OCI-LY1 (cell line): ENCODE results near the gene DEXI.

Experiments used
- H2AFZ ChIP-seq: fragments of 200-600 bp; sonication (generic), shearing (Covaris generic); 2 replicates; pipeline ENCODE4 v1.6.0; 2014; ENCODE audit warnings: antibody characterized with exemption, mild to moderate bottlenecking, low read length
- H3F3A ChIP-seq: fragments of 200-600 bp; sonication (generic), shearing (Covaris generic); 2 replicates; pipeline ENCODE4 v1.6.0; 2014; ENCODE audit warnings: mild to moderate bottlenecking, antibody characterized with exemption, low read length, moderate library complexity; ENCODE audit not compliant: insufficient read depth
- H3K27ac ChIP-seq: fragments of 200-600 bp; sonication (generic); 2 replicates; pipeline ENCODE4 v1.5.1; 2014; ENCODE audit warnings: low read length, mixed run types, mild to moderate bottlenecking, low read depth; ENCODE audit not compliant: poor library complexity, severe bottlenecking
- H3K27me3 ChIP-seq: fragments of 200-600 bp; sonication (generic); 2 replicates; pipeline ENCODE4 v1.6.0; 2014; ENCODE audit warnings: antibody characterized with exemption, mild to moderate bottlenecking, low read length, moderate library complexity; ENCODE audit not compliant: insufficient read depth
- H3K36me3 ChIP-seq: fragments of 200-600 bp; sonication (generic); 2 replicates; pipeline ENCODE4 v1.6.1; 2014; ENCODE audit warnings: mild to moderate bottlenecking, antibody characterized with exemption, low read length, moderate library complexity, mixed read lengths; ENCODE audit not compliant: insufficient read depth
- H3K4me1 ChIP-seq: fragments of 200-600 bp; sonication (generic); 2 replicates; pipeline ENCODE4 v1.5.1; 2014; ENCODE audit warnings: mild to moderate bottlenecking, low read length, moderate library complexity; ENCODE audit not compliant: insufficient read depth, severe bottlenecking
- H3K4me2 ChIP-seq: fragments of 200-600 bp; sonication (generic), shearing (Covaris generic); 2 replicates; pipeline ENCODE4 v1.6.1; 2014; ENCODE audit warnings: low read length
- H3K4me3 ChIP-seq: fragments of 200-600 bp; sonication (generic); 2 replicates; pipeline ENCODE4 v1.5.1; 2014; ENCODE audit warnings: low read length, low read depth, mild to moderate bottlenecking, mixed read lengths; ENCODE audit not compliant: poor library complexity, severe bottlenecking
- H3K79me2 ChIP-seq: fragments of 200-600 bp; shearing (Covaris generic); 2 replicates; pipeline ENCODE4 v1.6.1; 2016; ENCODE audit warnings: mixed run types, low read length, mixed read lengths; ENCODE audit not compliant: insufficient read depth
- H3K9ac ChIP-seq: fragments of 200-600 bp; sonication (generic), shearing (Covaris generic); 2 replicates; pipeline ENCODE4 v1.6.1; 2014; ENCODE audit warnings: mild to moderate bottlenecking, low read length, mixed read lengths
- H3K9me2 ChIP-seq: fragments of 200-600 bp; sonication (generic), shearing (Covaris generic); 2 replicates; pipeline ENCODE4 v1.6.1; 2014; ENCODE audit warnings: low read depth, mild to moderate bottlenecking, low read length, mixed read lengths
- H3K9me3 ChIP-seq: fragments of 200-600 bp; shearing (Covaris generic); 2 replicates; pipeline ENCODE4 v1.6.1; 2014; ENCODE audit warnings: low read length, mixed read lengths
- H4K20me1 ChIP-seq: fragments of 200-600 bp; sonication (generic), shearing (Covaris generic); 2 replicates; pipeline ENCODE4 v1.6.0; 2016; ENCODE audit warnings: mild to moderate bottlenecking, low read length; ENCODE audit not compliant: insufficient read depth
- CTCF ChIP-seq: fragments of 200-600 bp; sonication (generic), shearing (Covaris generic); IDR thresholded peaks from 2 replicates; pipeline ENCODE4 v1.5.1; 2017; ENCODE audit warnings: mild to moderate bottlenecking, antibody characterized with exemption, low read length, moderate library complexity, mixed read lengths
- EZH2 ChIP-seq: fragments of 200-600 bp; sonication (generic), shearing (Covaris generic); IDR thresholded peaks from 2 replicates; pipeline ENCODE4 v1.8.0; 2017; ENCODE audit warnings: borderline replicate concordance, mixed run types, mild to moderate bottlenecking, antibody characterized with exemption, low read length, moderate library complexity, mixed read lengths

Gene DEXI

DNA sequence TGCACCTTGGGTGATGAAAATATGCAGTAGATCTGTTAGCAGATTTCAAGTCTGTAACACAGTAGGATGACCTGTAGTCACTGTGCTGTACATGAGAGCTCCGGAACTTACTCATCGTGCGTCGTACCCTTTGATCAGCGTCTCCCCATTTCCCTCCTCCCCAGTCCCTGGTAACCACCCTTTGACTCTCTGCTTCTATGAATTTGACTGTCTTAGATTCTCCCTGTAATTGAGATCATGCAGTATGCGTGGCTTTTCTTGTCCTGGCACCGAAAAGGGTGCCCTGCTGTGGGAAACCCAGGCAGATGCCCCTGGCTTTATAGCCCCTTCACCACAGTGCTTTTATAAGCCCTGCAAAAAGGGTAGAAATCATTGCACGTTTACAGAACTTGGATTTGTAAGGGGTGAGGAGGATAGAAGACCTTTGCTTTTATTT, 22.6 kb upstream of the DEXI start:
- Histone ChIP-seq H4K20me1 (no peaks in the 10 kb centered on the region), H3K27me3 (no peaks in the 10 kb centered on the region), H3F3A (no peaks in the 10 kb centered on the region), H3K36me3 (peaks cover 36% of the 10 kb centered on the region), H3K9me3 (no peaks in the 10 kb centered on the region), H3K9me2 (no peaks in the 10 kb centered on the region), H3K4me3 (no peak overlapping the region), H3K4me2 (peak overlapping the region; percentile 28; the same call in 1 of the 2 replicates), H3K4me1 (peaks cover 27% of the 10 kb centered on the region), H2AFZ (no peak overlapping the region), H3K79me2 (no peaks in the 10 kb centered on the region), H3K9ac (peak overlapping the region; percentile 3; the same call in 1 of the 2 replicates), H3K27ac (peak overlapping the region; percentile 27)
- TF ChIP-seq CTCF (no peak), EZH2 (no peak)

- no peaks in the 10 kb centered on the region for H4K20me1 ChIP-seq
- H3K79me2 ChIP-seq = no peaks in the 10 kb centered on the region
- peak overlapping the region; percentile 10; the same call in 1 of the 2 replicates for H3K9ac ChIP-seq
- H3K9me3 ChIP-seq = no peaks in the 10 kb centered on the region
- TF ChIP-seq CTCF (peak; percentile 92), EZH2 (no peak)
- H3K9me2 ChIP-seq = no peaks in the 10 kb centered on the region
- no peak overlapping the region for H3K4me3 ChIP-seq
- peaks cover 27% of the 10 kb centered on the region for H3K4me1 ChIP-seq
- peak overlapping the region; percentile 42 for H3K4me2 ChIP-seq
- H3K27me3 ChIP-seq = no peaks in the 10 kb centered on the region
- H3K36me3 ChIP-seq = peaks cover 37% of the 10 kb centered on the region
- H3F3A ChIP-seq = no peaks in the 10 kb centered on the region
- peak overlapping the region; percentile 27 for H3K27ac ChIP-seq
- H2AFZ ChIP-seq = no peak overlapping the region
Measured at GRCh38 chr16:10964039-10964890, 22.0 kb upstream of the DEXI start.

- no peaks in the 10 kb centered on the region for H3K9me3 ChIP-seq
- no peak overlapping the region for H3K27ac ChIP-seq
- no peaks in the 10 kb centered on the region for H4K20me1 ChIP-seq
- peaks cover 40% of the 10 kb centered on the region for H3K4me1 ChIP-seq
- no peak overlapping the region for H3K4me3 ChIP-seq
- no peak overlapping the region for H3K9ac ChIP-seq
- no peaks in the 10 kb centered on the region for H3K27me3 ChIP-seq
- H3K36me3 ChIP-seq = peaks cover 48% of the 10 kb centered on the region
- no peaks in the 10 kb centered on the region for H3F3A ChIP-seq
- H3K9me2 ChIP-seq = no peaks in the 10 kb centered on the region
- no peak overlapping the region for H2AFZ ChIP-seq
- no peak overlapping the region for H3K4me2 ChIP-seq
- no peak for TF ChIP-seq EZH2
- TF ChIP-seq CTCF = no peak
- no peaks in the 10 kb centered on the region for H3K79me2 ChIP-seq
Measured at GRCh38 chr16:10961231-10961630, 19.0 kb upstream of the DEXI start.
